Liver (tissue), 9 donors: ENCODE data around the gene NODAL. TPM values are rescaled to one million over a fixed set of nuclear protein-coding genes. Genes with fewer than 3 reads are reported as not detected.

Experiments
- DNase-seq: peaks from one replicate; pipeline ENCODE4 v3.0.0-alpha.2; 2017; ENCODE audit warnings: low spot score
- H3K27ac ChIP-seq, 2 donors: one replicate each; pipeline ENCODE4 v1.7.0; 2013; ENCODE audit warnings: inconsistent platforms in 2 of 2, low read length in 2 of 2, control low read depth in 1 of 2, low read depth in 1 of 2, mild to moderate bottlenecking in 1 of 2
- H3K27me3 ChIP-seq, 4 donors: one replicate each; pipeline versions ENCODE4 v1.6.1 to v1.7.0; 2013; ENCODE audit warnings: low read length in 3 of 4, inconsistent platforms in 1 of 4, mild to moderate bottlenecking in 1 of 4, moderate library complexity in 1 of 4; ENCODE audit not compliant: control insufficient read depth in 4 of 4, insufficient read depth in 4 of 4
- H3K36me3 ChIP-seq, 4 donors: one replicate each; pipeline versions ENCODE4 v1.6.1 to v1.7.0; 2013; ENCODE audit warnings: low read length in 3 of 4, mild to moderate bottlenecking in 3 of 4, low read depth in 1 of 4, moderate library complexity in 1 of 4; ENCODE audit not compliant: control insufficient read depth in 4 of 4, insufficient read depth in 3 of 4
- H3K4me1 ChIP-seq, 4 donors: one replicate each; pipeline versions ENCODE4 v1.6.1 to v1.7.0; 2013; ENCODE audit warnings: low read length in 3 of 4, mild to moderate bottlenecking in 3 of 4, moderate library complexity in 1 of 4; ENCODE audit not compliant: control insufficient read depth in 4 of 4, insufficient read depth in 4 of 4
- H3K4me3 ChIP-seq, 3 donors: one replicate each; pipeline versions ENCODE4 v1.6.1 to v1.7.0; 2013; ENCODE audit warnings: low read length in 3 of 3, control low read depth in 1 of 3, low read depth in 1 of 3, mild to moderate bottlenecking in 1 of 3
- H3K9ac ChIP-seq, 2 donors: one replicate each; pipeline ENCODE4 v1.7.0; 2013; ENCODE audit warnings: low read length in 2 of 2, mild to moderate bottlenecking in 2 of 2, moderate library complexity in 2 of 2, control low read depth in 1 of 2, low read depth in 1 of 2
- H3K9me3 ChIP-seq, 4 donors: one replicate each; pipeline versions ENCODE4 v1.6.1 to v1.7.0; 2013; ENCODE audit warnings: low read length in 3 of 4; ENCODE audit not compliant: control insufficient read depth in 4 of 4
- FOXA2 ChIP-seq: IDR thresholded peaks from 2 replicates; pipeline ENCODE4 v1.6.1; 2016; ENCODE audit warnings: antibody characterized with exemption
- GABPA ChIP-seq, 2 donors: IDR thresholded peaks in 1 of 2; conservative IDR thresholded peaks in 1 of 2; 2 replicates each; pipeline ENCODE4 v1.6.1; 2016; ENCODE audit warnings: antibody characterized with exemption in 2 of 2, mild to moderate bottlenecking in 1 of 2, moderate library complexity in 1 of 2
- HNF4A ChIP-seq, 2 donors: conservative IDR thresholded peaks; 2 replicates each; pipeline ENCODE4 v1.6.1; 2016; ENCODE audit warnings: antibody characterized with exemption in 2 of 2, mild to moderate bottlenecking in 2 of 2
- HNF4G ChIP-seq: IDR thresholded peaks from 2 replicates; pipeline ENCODE4 v1.6.1; 2016; ENCODE audit warnings: antibody characterized with exemption
- JUND ChIP-seq, 2 donors: IDR thresholded peaks; 2 replicates each; pipeline ENCODE4 v1.6.1; 2016; ENCODE audit warnings: antibody characterized with exemption in 2 of 2
- RAD21 ChIP-seq, 2 donors: IDR thresholded peaks; 2 replicates each; pipeline ENCODE4 v1.6.1; 2016; ENCODE audit warnings: antibody characterized with exemption in 2 of 2, mild to moderate bottlenecking in 2 of 2
- YY1 ChIP-seq: IDR thresholded peaks from 2 replicates; pipeline ENCODE4 v1.6.1; 2016; ENCODE audit warnings: antibody characterized with exemption, mild to moderate bottlenecking
- WGBS: extraction: QIAGEN DNeasy Blood & Tissue Kit; methylation state at CpG from one replicate; pipeline ENCODE4 v1.1.7; 2013; 5-methylcytosine and 5-hydroxymethylcytosine counted together
- polyA plus RNA-seq, 2 donors: library from polyadenylated mRNA; stranded (reverse) in 1 of 2; unstranded in 1 of 2; fragments of 200-250 nt in 1 of 2; fragments of >200 nt in 1 of 2; fragmentation: Nextera tagmentation in 1 of 2; extraction: Ambion mirVana in 1 of 2; gene quantifications; one replicate each; pipeline versions ENCODE4 v1.2.1 to v1.2.3, GENCODE V29; 2013 to 2015
- total RNA-seq, 2 donors: library from RNA; depleted of rRNA; stranded (reverse); fragments of >200 nt; gene quantifications; one replicate each; pipeline ENCODE4 v1.2.3, GENCODE V29; 2014
- TF ChIP-seq, protein P1 (sequence below): IDR thresholded peaks from 2 replicates; pipeline ENCODE4 v1.6.1; 2016; ENCODE audit warnings: antibody characterized with exemption
- TF ChIP-seq, protein P2 (sequence below): fragments of 150-350 bp; IDR thresholded peaks from 2 replicates; pipeline ENCODE4 v1.5.1; 2017; ENCODE audit warnings: improper control_type of control experiment, low read depth, low read length; ENCODE audit not compliant: missing input control
- TF ChIP-seq, protein P3 (sequence below): IDR thresholded peaks from 2 replicates; pipeline ENCODE4 v1.6.1; 2016; ENCODE audit warnings: antibody characterized with exemption
- TF ChIP-seq, protein P4 (sequence below): IDR thresholded peaks from 2 replicates; pipeline ENCODE4 v1.6.1; 2016; ENCODE audit warnings: antibody characterized with exemption
- TF ChIP-seq, protein P5 (sequence below): IDR thresholded peaks from 2 replicates; pipeline ENCODE4 v1.6.1; 2016; ENCODE audit warnings: antibody characterized with exemption, mild to moderate bottlenecking
- donor health status: healthy.
- donor health status: healthy.
- donor health status: healthy.
- donor health status: healthy.
- donor health status: healthy.

The NODAL gene
- total and polyA plus RNA-seq, 4 donors = not detected

DNA sequence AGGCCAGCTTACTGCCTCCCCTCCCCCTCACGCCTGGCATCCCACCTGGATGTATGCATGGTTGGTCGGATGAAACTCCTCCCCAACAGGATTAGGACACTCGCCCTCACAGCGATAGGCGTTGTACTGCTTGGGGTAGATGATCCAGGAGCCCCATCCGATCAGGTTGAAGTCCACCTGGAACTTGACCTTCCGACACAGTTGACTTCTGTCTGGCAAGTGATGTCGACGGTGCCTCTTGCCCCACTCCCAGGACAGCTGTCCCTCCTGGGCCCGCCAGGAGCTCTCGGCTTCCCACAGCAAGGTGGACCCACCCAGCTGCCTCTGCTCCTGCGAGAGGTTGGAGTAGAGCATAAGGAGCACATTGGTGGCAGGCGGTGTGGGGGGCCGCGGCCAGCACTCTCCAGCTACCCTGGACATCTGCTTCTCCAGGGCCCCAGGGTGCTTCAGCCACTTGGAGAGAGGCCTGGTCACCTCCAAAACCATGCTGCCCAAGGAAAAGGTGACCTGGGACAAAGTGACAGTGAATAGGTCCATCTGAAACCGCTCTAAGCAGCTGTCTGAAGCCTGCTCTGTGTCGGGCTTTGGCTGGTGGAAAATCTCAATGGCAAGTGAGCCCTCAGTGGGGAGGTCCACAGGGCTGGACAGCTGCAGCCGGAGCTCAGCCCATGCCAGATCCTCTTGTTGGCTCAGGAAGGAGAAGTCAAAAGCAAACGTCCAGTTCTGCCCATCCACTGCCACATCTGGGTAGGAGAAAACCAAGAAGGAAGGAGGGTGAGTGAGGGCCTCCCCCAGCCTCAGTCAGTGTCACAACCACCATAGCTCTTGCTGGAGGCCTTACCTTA is 6.0 kb downstream of the NODAL start:
- H3K4me3 ChIP-seq = no peak overlapping the region
- no peaks in the 10 kb centered on the region for H3K36me3 ChIP-seq
- 88% methylated on average over 19 of the region's 19 CpGs for WGBS
- peaks cover 0 to 6% (median 4%) of the 10 kb centered on the region in 4 donors for H3K4me1 ChIP-seq
- no peaks in the 10 kb centered on the region for H3K9me3 ChIP-seq
- H3K27me3 ChIP-seq = peaks cover 0 to 3% (median 0%) of the 10 kb centered on the region in 4 donors
- H3K9ac ChIP-seq = no peak overlapping the region
- no peak overlapping the region for H3K27ac ChIP-seq
- TF ChIP-seq, protein P1, sequence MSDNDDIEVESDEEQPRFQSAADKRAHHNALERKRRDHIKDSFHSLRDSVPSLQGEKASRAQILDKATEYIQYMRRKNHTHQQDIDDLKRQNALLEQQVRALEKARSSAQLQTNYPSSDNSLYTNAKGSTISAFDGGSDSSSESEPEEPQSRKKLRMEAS = no peak
- no peak for TF ChIP-seq JUND (IDR thresholded peaks at IDR 0.05)
- no peak for TF ChIP-seq GABPA (IDR thresholded peaks at IDR 0.05 in 1 of 2, conservative IDR thresholded peaks at IDR 0.05 in 1 of 2)
- no peak for DNase-seq

DNA sequence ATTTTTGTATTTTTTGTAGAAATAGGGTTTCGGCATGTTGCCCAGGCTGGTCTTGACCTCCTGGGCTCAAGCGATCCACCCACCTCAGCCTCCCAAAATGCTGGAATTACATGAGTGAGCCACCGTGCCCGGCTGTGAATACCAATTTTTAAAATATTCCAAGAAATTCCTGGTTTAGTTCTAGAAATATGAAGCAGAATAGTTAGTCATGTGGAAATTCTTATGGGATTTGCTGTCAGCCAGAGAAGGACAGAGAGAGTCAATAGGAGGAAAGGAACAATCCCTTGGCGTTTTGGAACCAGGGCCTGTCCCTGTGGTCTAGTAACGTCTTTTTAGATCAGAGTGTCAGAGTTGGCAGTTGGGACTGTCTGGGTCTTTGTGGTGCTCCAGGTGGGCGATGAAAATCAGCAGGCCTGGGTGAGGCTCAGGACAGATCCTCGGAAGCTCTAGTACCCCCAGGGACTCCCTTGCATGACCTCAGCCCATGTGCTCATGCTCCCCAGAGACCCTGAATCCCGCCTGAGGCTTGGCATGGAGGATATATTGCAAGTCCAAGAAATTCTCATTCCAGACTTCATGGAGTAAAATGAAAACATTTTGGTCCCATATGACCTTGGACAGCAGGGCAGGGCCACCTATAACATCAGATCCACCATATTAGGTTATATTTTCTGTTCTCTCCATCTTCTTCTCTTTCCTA is 7.8 kb downstream of the NODAL start:
- H3K4me3 ChIP-seq = no peak overlapping the region
- H3K4me1 ChIP-seq = peaks cover 2 to 14% (median 9%) of the 10 kb centered on the region in 4 donors
- no peak for TF ChIP-seq JUND (IDR thresholded peaks at IDR 0.05)
- TF ChIP-seq RAD21 (IDR thresholded peaks at IDR 0.05) = no peak
- TF ChIP-seq, protein P2, sequence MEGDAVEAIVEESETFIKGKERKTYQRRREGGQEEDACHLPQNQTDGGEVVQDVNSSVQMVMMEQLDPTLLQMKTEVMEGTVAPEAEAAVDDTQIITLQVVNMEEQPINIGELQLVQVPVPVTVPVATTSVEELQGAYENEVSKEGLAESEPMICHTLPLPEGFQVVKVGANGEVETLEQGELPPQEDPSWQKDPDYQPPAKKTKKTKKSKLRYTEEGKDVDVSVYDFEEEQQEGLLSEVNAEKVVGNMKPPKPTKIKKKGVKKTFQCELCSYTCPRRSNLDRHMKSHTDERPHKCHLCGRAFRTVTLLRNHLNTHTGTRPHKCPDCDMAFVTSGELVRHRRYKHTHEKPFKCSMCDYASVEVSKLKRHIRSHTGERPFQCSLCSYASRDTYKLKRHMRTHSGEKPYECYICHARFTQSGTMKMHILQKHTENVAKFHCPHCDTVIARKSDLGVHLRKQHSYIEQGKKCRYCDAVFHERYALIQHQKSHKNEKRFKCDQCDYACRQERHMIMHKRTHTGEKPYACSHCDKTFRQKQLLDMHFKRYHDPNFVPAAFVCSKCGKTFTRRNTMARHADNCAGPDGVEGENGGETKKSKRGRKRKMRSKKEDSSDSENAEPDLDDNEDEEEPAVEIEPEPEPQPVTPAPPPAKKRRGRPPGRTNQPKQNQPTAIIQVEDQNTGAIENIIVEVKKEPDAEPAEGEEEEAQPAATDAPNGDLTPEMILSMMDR = no peak
- TF ChIP-seq HNF4G = no peak
- TF ChIP-seq HNF4A (conservative IDR thresholded peaks at IDR 0.05) = no peak
- TF ChIP-seq, protein P3, sequence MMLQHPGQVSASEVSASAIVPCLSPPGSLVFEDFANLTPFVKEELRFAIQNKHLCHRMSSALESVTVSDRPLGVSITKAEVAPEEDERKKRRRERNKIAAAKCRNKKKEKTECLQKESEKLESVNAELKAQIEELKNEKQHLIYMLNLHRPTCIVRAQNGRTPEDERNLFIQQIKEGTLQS = no peak
- TF ChIP-seq YY1 = no peak
- TF ChIP-seq FOXA2 = no peak
- TF ChIP-seq, protein P4, sequence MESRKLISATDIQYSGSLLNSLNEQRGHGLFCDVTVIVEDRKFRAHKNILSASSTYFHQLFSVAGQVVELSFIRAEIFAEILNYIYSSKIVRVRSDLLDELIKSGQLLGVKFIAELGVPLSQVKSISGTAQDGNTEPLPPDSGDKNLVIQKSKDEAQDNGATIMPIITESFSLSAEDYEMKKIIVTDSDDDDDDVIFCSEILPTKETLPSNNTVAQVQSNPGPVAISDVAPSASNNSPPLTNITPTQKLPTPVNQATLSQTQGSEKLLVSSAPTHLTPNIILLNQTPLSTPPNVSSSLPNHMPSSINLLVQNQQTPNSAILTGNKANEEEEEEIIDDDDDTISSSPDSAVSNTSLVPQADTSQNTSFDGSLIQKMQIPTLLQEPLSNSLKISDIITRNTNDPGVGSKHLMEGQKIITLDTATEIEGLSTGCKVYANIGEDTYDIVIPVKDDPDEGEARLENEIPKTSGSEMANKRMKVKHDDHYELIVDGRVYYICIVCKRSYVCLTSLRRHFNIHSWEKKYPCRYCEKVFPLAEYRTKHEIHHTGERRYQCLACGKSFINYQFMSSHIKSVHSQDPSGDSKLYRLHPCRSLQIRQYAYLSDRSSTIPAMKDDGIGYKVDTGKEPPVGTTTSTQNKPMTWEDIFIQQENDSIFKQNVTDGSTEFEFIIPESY = no peak
- TF ChIP-seq, protein P5, sequence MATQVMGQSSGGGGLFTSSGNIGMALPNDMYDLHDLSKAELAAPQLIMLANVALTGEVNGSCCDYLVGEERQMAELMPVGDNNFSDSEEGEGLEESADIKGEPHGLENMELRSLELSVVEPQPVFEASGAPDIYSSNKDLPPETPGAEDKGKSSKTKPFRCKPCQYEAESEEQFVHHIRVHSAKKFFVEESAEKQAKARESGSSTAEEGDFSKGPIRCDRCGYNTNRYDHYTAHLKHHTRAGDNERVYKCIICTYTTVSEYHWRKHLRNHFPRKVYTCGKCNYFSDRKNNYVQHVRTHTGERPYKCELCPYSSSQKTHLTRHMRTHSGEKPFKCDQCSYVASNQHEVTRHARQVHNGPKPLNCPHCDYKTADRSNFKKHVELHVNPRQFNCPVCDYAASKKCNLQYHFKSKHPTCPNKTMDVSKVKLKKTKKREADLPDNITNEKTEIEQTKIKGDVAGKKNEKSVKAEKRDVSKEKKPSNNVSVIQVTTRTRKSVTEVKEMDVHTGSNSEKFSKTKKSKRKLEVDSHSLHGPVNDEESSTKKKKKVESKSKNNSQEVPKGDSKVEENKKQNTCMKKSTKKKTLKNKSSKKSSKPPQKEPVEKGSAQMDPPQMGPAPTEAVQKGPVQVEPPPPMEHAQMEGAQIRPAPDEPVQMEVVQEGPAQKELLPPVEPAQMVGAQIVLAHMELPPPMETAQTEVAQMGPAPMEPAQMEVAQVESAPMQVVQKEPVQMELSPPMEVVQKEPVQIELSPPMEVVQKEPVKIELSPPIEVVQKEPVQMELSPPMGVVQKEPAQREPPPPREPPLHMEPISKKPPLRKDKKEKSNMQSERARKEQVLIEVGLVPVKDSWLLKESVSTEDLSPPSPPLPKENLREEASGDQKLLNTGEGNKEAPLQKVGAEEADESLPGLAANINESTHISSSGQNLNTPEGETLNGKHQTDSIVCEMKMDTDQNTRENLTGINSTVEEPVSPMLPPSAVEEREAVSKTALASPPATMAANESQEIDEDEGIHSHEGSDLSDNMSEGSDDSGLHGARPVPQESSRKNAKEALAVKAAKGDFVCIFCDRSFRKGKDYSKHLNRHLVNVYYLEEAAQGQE = no peak
- DNase-seq = no peak
- no peak overlapping the region for H3K9ac ChIP-seq
- 94% methylated on average over 9 of the region's 9 CpGs for WGBS
- no peaks in the 10 kb centered on the region for H3K9me3 ChIP-seq
- H3K27me3 ChIP-seq = no peaks in the 10 kb centered on the region
- H3K36me3 ChIP-seq = peaks cover 0 to 5% (median 2%) of the 10 kb centered on the region in 4 donors
- no peak overlapping the region for H3K27ac ChIP-seq
